Activated gamma-delta T cell (primary cell): ENCODE results near the gene CMAS.
"Not testable (repeated sequence)": the region's sequence is repeated elsewhere in the genome, so short reads cannot be mapped to it uniquely, and the experiment has no call there.

Experiments
- DNase-seq: peaks from one replicate; lab custom pipeline; 2025; lab: John Stamatoyannopoulos, UW
- total RNA-seq, 2 donors: gene quantifications; one replicate each; lab custom pipeline; 2026; lab: John Stamatoyannopoulos, UW

CMAS gene
- total RNA-seq: 21.9 to 22.5 reads per million in 2 donors

GRCh38 chr12:22046090-22046967 is at the start of gene CMAS:
Gene CMAS, plus strand, starts transcription at chr12:22046218. Its CDS starts 86 bp downstream, at chr12:22046304.
- peak; percentile 65 for DNase-seq

GRCh38 chr12:21998295-21998694 is 47.7 kb upstream of the CMAS start:
- no peak for DNase-seq

DNA sequence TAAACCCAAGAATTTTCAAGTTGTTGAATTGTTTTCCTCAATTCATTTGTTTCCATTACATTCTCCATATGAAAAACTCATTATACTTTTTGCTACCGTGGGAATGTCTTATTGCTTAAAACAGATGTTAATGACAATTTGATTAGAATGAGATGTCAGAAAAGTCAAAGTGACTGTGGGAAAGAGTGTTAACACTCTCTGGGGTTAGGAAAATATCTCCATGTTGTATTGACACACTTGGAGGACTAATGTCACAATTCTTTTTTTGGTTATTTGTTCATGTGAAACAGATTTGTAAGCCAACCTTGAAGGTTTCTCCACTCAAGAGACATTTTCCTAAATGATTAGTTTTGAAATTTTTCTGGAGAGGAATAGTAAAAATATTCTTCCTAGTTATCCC is 47.2 kb upstream of the CMAS start:
- no peak for DNase-seq

DNA sequence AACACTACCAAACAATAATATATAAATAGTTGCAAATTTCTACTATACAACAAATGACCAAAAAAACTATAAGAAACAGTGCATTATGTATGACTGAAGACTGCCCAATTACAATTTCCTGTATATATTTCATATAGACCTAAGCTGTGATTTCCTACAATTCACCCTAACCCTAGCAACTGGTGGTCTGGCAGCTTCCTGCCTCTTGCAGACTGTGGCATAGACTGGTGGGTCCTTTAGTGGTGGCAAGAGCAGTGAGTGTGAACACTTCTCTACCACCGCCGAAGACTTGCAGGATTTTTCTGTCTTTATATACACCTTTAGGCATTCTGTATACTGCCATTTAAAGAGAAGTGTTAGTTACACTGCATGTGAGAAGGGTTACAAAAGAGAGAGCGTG is 43.6 kb upstream of the CMAS start:
- no peak for DNase-seq

GRCh38 chr12:22007794-22008193 is 38.2 kb upstream of the CMAS start:
- DNase-seq: not testable (repeated sequence)

DNA sequence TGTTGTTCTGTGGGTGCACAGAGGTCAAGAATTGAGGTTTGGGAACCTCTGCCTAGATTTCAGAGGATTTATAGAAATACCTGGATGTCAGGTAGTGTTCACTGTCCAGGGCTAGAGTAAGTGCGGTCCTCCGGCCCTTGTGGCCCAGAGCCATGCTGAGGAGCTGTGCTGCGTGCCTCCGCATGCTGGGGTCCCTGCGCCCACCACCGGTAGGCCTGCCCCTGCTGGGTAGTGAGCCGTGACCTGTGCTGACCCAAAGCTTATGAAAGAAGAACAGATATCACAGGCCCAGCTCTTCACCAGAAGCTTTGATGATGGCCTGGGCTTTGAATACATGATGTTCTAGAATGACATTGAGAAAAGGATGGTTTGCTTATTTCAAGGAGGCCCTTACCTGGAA is 37.8 kb upstream of the CMAS start:
- DNase-seq: no peak

- no peak for DNase-seq
These were observed 31.8 kb upstream of the CMAS start for GRCh38 chr12:22014041-22014782.

- no peak for DNase-seq
These were observed 31.3 kb upstream of the CMAS start for GRCh38 chr12:22014783-22015144.

DNA sequence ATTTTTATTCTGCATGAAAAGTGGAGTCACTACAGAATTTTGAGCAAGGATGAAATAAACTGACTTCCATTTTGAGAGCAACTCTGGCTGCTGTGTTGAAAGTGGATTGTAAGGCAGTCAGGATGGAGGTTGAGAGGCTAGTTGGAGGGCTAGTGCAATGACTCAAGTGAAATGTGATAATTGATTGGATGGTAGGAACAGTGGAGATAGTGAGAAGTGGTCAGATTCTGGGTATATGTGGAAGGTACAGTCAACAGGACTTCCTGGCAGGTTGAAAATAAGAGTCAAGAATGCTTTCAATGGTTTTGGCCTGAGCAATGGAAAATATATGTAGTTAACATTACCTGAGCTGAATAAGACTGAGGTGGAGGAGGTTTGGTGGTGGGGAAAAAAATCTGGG is 29.0 kb upstream of the CMAS start:
- no peak for DNase-seq

DNA sequence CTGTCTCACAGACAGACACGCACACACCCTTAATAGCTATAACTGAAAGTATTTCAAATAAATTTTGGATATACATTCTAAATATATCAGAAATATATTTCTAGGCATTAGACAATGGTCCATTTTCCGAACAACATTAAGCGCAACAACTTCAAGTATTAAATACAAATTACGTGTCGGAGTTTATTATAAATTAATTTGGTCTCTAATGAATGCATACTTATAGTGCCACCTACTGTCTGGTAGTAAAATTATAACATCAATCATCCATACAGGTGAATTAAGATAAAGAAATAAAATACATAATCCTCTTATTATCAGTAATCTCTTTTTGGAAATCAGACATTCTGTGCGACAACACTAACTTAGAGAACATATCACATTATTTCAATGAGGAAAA is 27.2 kb upstream of the CMAS start:
- no peak for DNase-seq

DNA sequence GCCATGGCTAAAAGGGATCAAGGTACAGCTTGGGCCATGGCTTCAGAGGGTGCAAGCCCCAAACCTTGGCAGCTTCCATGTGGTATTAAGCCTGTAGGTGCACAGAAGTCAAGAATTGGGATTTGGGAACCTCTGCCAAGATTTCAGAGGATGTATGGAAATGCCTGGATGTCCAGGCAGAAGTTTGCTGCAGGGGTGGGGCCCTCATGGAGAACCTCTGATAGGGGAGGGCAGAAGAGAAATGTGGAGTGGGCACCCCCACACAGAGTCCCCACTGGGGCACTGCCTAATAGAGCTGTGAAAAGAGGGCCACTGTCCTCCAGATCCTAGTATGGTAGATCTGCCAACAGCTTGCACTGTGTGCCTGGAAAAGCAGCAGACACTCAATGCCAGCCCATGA is 22.5 kb upstream of the CMAS start:
- not testable (repeated sequence) for DNase-seq

DNA sequence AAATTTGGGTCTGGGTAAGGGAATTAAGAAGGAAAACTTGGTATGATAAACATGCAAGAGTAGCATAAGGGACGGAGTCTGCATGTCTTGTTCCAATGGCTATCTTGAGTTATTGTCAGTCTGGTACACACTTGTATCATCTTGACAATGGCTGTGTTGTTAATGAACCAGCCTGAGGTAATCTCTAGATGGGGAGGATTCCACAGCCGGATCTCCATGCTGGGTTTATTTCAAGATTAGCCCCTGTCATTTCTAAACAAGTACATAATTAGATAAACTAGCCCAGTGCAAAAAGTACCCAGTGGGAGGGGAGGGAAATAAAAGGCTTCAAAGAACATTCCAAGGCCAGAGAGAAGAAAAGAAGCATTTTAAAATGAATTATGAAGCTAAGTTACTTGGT is 16.5 kb upstream of the CMAS start:
- DNase-seq: no peak

DNA sequence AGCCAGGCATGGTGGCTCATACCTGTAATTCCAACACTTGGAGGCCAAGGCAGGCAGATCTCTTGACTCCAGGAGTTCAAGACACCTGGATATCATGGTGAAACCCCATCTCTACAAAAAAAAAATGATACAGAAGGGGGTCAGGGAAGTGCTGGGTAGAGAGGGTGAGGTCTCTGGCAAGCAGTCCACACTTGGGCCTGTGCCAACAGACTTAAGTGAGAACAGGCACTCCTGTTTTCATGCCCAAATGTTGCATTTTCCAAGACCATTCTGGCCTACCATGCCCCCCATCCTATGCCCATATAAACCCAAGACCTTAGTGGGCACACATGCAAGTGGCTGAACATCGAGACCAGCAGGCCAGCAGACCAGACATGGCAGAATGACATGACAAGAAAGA is 16.0 kb upstream of the CMAS start:
- no peak for DNase-seq

- DNase-seq: no peak
These were observed 13.3 kb upstream of the CMAS start for GRCh38 chr12:22032732-22033131.

GRCh38 chr12:22034709-22035506 is 11.1 kb upstream of the CMAS start:
- DNase-seq: no peak

DNA sequence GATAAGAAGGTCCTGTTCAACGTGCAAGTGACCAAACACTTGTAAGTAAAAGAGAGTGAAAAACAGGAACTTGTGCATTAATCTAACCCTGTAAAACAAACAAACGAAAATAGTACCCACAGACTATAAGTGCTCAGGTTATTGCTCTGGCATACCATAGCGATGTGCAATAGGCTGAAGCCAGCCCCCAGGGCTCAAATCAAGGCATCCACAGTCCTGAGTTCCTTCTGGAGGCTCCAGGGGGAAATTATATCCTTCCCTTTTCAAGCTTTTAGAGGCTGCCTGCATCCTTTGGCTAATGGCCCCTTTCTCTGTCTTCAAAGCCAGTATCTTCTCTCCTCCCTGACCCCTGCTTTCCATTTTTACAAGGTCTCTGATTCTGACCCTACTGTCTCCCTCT is 8.1 kb upstream of the CMAS start:
- no peak for DNase-seq

- no peak for DNase-seq
These were observed 7.3 kb upstream of the CMAS start for GRCh38 chr12:22038734-22039133.

DNA sequence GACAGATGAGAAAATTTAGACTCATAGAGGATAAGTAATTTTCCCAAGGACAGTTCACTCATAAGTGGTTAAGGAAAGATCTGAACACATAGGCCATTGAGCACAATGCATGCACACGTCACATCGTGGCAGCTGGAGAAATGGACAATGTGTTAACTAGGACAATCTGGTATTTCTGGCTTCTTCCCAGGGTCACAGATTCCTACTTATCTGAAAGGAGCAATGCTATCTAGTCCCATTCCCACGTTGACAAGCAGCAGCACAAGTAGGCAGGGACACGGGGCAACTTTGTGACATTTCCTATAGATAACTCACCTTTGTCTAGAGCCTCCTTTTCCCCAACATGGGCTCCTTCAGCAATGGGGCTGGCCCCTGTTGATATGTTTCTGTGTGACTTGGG is 6.7 kb upstream of the CMAS start:
- no peak for DNase-seq

- no peak for DNase-seq
These were observed 2.9 kb upstream of the CMAS start for GRCh38 chr12:22042976-22043669.

- no peak for DNase-seq
These were observed 2.1 kb upstream of the CMAS start for GRCh38 chr12:22043943-22044342.

- DNase-seq: no peak
These were observed 1.6 kb upstream of the CMAS start for GRCh38 chr12:22044391-22044790.

DNA sequence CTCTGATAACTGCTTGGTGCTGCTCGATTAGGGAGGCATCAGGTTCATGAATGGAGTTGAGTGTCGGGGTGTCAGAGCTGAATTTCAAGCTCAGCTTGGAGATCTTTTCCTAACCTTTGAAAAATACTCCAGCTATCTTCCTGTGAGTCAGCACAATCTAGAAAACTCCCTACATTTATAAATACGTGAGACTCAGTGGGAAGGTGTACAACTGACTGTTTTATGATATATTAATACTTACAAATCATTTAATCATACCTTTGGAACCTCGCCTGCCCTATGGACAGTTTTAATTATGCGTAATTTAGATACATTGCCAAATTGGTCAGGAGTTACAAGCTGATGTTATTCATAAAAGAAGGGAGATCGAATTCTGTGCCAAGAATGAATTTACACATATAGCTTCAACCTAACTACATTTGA is 961 bp downstream of the CMAS start:
- DNase-seq: no peak
